Hepatic stellate cell (primary cell): ENCODE data around the gene RAB25.
"Not testable (repeated sequence)": the region's sequence is repeated elsewhere in the genome, so short reads cannot be mapped to it uniquely, and the experiment has no call there.

Experiments
- DNase-seq: peaks from one replicate; pipeline ENCODE4 v3.0.0; 2011; ENCODE audit warnings: low spot score

Gene RAB25

DNA sequence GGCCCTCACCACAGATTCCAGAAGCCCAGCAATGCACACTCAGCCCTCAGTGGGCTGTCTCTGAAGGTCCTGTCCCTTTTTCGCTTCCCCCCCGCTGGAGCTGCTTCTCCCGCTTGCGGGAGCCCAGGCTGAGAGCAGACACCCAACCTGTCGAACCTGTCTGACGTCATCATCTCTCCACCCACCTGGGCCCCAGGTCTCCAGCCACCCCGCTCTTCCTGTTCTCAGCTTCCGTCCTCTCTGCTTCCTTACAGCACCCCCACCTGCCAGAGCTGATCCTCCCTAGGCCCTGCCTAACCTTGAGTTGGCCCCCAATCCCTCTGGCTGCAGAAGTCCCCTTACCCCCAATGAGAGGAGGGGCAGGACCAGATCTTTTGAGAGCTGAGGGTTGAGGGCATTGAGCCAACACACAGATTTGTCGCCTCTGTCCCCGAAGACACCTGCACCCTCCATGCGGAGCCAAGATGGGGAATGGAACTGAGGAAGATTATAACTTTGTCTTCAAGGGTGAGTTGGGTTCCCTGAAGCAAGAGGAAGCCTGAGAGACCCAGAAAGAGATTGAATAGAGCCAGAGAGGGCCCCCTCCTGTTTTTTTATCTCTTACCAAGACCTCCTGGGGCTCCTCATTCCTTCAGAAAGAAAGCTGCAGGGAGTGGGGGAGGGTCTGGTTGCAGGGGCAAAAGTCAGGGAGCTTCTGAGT lies at the start of gene RAB25:
Gene RAB25 (plus strand): TSS at position 224 of the 700 bp plus-strand sequence. CDS start 241 bp downstream, at position 465.
- DNase-seq, result no peak

DNA sequence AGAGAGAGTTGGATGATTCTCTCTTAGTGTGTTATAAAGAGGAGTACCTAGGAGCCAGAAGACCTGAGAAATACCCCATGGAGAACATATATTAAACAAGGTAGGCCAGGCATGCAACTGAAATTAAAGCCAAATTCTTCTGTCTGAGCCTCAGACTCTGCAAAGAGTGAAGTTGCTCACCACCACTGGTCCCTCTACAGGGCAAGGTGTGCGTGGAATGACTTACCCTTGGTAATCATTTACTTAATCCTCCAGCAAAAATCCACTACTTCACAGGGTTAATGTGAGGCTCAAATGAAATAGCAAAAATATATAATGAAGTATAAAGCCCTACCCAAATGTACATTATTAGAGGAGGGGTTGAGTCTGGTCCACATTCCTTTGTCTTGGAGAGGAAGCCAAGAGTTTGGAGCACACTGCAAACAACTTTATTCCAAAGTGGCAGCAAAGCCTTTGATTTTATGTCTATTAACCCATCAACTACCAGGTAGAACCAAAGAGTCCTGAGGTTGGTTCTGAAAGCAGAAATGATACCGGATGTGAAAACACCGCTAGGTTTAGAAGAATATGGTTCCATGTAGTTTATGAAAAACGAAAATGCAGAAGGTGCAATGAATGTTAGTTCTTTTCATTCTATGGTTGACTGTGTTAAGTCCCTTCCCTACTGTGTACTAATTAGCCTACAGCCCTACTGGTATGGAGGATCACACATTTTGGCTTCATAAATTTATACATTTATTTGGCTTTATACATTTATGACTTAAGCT lies 48.7 kb upstream of the RAB25 start:
- DNase-seq, result no peak

DNA sequence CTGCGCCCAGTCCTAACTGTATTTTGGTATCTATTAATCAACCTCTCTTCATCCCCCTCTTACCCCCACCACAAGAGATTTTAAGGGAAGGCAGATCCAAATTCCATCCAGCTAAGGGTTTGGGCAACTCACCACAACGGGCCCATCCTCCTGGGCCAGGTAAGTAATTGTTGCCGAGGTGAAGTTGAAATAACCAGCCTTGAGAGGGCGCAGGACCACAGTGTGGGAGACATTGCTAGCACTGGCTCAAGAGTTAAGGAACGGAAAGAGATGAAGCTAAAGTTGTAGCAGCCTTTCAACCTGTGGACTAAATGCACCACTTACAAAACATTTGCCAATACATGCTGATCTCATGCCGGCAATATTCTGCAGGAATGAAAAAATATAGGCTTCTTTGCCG lies 46.1 kb upstream of the RAB25 start:
- no peak for DNase-seq

DNA sequence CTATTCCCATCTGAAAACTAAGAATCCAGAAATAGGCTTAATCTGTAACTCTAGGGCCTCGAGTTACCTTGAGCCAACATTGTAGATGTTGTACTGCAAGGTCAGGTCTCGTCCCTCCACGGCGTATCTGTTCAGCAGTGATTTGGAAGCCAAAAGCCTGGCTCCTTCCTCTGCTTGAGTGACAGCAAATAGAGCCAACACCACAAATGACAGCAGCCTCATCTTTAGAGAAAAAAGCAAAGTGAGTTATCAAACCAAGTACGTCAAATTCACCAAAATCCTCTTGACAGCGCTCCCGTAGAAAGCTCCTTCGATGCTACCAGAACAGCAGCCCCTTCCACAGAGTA lies 41.0 kb upstream of the RAB25 start:
- DNase-seq, result no peak

DNA sequence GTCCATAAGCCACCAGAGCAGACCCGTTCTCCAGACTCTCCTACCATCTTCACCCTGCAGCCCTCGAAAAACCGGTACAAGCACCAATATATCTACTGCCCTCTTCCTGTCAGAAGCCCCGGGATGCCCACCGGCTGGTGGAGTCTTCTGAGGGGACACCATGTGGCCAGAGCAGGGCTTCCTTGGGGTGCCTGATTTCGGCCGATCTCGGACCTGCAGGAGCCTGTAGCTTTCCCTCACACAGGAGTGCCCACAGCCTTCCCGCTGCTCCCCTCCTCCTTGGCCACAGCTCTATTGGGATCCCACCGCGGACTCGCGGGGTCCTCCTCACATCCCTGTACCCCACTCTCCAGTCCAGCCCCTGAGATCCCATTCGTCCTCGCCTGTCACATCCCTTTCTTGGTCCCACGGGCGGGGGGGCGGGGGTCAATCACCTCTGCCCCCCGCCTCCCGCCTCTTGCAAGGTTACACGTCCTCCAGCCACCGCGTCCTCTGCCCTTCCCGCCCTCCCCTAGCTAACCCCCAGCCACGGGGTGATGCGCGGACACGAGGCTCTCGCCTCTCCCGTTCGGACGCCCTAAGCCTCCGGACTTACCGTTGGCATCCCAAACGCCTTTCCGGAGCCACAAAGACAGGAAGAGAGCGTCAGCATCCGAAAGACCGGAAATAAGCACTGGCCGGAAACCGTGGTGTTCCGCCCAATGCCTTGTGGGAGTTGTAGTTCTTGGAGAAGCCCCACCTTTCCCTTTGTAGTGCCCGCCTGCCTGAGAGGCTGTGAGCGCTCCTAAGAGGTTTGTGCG lies 40.5 kb upstream of the RAB25 start, which contains the start of gene SSR2:
Gene SSR2 (minus strand): TSS at position 659 of the 800 bp plus-strand sequence. CDS start 784 bp downstream, outside the sequence.
- DNase-seq, result peak; percentile 94

DNA sequence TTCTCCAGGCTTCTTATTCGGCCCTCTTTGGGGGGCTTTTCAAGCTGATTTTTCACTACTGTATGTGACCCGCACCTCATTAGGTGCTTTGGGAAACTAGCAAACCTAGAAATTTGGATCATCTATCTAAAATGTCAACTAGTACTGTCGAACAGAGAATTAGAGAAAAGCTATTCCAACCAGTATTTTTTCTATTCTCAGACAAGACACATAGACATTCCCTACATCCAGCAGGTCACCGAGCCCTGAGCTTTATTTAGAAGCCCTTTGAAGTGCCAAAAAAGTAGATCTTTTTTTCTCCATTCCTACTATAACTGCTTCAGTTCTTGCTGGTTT lies 39.9 kb upstream of the RAB25 start:
- DNase-seq, result no peak

DNA sequence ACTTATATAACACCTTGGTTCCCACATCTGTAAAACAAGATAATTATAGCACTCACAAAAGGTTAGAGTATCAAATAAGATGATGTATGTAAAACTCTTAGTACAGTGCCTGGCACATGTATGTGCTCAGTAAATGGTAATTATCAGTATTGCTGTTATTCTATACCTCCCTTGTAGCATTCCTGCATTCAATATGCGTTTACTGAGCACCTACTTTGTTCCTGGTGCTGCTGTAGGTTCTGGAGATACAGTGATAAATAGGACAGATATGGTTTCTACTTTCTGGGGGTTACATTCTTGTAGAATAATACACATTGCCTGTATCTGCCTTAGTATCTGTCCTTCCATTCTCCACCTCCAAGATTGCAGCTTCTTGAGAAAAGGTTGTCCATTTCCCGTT lies 39.0 kb upstream of the RAB25 start:
- no peak for DNase-seq

DNA sequence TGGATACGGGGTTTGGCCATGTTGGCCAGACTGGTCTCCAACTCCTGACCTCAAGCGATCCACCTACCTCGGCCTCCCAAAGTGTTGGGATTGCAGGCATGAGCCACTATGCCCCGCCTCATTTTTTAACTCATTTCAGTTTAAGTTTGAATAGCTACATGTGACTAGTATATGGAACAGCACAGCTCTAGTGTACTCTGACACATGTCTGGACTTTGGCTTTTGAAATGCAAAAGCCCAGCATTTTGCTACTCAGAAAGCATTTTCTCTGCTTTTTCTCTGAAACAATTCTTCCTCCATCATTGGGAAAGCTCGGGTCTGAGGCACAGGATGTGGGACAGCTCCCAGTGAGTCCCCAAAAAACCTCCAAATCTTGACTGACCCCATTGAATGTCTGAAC lies 36.2 kb upstream of the RAB25 start:
- DNase-seq, result no peak

DNA sequence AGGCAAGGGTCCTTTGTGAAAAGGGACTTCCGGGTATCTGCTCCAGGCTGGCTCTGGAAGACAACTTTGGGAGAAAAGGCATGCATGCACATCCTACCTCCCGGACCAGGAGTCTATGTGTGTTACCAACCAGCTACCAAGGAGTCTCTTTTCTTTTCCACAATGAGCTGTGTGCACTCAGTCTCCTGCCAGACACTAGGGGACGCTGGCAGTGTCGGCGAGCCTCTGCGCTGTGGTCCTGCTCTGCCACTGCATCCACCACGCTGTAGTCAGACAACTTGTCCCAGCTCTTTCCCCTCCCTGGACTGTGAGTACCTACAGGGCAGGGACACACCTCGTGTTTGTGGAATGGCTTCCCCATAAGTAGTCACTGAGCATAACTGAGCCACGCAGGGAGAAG lies 35.1 kb upstream of the RAB25 start:
- DNase-seq, result peak; percentile 82

DNA sequence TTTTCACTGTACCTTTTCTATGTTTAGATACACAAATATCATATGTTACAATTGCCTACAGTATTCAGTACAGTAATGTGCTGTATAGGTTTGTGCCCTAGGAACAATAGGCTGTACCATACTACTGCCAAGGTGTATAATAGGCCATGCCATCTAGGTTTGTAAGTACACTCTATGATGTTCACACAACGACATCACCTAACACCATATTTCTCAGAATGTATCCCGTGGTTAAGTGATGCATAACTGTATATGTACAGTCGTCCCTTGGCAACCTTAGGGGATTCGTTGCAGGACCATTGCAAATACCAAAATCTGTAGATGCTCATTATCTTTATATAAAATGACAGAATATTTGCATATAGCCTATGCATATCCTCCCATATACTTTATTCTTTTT lies 34.4 kb upstream of the RAB25 start:
- DNase-seq, result no peak

DNA sequence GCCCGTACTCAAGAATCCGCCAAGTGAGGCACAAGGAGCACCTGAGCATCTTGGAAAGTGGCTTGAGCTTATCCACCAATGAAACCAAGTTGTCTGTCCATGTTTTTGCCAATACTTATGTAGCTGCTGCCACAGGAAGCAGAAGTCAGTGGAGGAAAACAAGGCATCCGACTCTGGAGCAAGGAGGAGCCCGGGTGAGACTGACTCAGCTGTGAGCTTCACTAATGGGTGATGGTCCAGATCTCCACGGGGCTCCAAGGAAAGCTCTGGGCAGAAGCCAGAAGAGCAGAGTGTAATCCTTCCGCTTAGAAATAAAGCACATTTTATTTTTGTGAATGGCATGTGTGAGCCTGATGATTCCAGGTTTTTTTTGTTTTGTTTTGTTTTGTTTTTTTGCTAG lies 27.9 kb upstream of the RAB25 start:
- DNase-seq, result peak; percentile 43

DNA sequence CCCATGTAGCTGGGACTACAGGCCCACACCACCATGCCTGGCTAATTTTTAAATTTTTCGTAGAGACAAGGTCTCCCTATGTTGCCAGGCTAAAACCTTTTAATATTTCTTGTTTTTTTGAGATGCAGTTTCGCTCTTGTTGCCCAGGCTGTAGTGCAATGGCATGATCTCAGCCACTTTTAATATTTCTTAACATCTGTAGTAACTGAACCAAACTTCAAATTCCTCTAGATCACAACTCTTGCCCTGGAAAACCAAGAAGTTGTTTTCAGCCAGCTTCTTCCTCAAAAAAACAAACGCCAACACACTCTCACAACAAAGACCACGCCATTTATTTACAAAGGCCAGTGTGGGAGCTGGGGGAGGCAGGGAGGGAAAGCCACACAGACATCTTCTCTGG lies 26.0 kb upstream of the RAB25 start:
- DNase-seq, result not testable (repeated sequence)

DNA sequence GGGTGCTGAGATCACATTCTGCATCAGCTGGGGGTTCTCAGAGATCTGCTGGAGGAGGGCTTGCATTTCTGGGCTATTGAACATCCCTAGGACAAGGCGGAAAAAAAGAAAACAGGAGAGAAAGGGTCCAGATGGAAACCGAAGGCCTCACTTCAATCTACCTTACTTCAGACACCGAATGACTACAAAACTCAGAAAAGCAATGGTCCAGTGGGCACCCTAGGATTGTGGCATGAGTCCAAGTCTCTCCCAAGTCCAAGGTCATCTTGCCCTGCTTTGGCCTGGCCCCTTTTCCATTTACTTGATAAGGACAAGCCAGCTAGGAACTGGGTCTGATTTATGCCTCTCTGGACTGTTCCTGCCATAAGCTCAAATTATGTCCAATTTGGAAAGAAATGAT lies 18.1 kb upstream of the RAB25 start:
- DNase-seq, result no peak

DNA sequence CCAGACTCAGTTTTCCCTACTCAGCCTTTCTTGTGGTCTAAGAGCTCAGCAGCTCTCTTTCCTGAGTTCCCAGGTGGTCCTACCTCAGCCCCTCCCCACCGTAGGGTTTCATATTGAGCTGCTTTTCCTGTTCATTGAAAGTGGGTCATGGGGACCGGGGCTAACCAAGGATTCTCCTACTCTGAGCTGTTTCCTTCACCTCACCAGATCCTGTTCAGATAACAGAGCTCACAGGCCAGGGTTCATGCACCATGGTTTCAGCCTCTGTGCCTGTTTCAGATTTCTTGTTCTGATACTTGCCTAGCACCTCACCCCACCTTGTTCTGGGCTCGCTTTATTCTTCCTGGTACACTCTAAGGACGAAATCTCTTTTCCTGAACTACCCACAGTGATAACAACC lies 15.9 kb upstream of the RAB25 start:
- DNase-seq, result no peak

DNA sequence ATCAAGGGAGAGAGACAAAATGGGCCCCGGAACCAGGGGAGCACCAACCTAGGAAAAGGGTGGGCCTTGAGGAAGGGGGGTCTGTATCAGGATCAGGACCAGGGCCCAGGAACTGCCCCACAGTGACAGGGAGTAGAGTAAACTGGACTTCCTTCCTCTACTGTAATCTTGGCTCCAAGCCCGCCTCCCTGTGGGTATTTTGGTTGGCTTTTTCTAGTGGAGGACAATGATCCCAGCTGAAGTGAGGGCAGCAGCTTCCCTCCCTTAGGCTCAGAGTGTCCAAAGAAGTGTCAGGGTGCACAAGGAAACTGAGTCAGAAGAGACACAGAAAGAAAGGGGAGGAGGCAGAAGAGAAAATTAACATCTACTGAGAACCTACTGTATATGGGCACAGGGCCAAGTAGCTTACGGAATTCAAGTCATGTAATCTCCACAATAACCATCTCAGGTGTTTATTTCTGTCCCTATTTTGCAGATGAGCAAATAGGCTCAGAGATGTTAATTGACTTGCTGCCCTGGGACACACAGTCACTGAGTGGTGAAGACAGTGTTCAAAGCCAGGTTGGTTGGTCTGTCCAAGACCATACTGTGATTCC lies 12.2 kb upstream of the RAB25 start:
- DNase-seq, result no peak

DNA sequence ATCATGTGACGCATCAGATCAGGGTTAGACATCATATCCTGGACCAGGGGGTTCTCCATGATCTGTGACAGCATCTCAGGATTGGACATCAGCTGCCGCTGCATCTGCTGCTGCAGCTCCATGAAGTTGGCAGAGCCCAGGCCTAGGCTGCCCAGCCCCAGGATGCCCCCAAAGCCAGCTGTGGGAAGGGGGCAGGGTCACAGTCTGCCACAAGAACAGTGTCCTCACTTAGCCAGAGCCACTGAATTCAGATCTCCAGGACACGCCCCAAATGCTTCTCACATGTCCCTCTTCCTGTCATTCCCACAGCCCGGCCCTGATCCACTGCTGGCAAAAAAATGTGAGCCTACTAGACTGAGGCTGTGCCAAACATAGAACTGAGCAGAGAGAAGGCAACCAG lies 10.6 kb upstream of the RAB25 start:
- DNase-seq, result peak; percentile 59

DNA sequence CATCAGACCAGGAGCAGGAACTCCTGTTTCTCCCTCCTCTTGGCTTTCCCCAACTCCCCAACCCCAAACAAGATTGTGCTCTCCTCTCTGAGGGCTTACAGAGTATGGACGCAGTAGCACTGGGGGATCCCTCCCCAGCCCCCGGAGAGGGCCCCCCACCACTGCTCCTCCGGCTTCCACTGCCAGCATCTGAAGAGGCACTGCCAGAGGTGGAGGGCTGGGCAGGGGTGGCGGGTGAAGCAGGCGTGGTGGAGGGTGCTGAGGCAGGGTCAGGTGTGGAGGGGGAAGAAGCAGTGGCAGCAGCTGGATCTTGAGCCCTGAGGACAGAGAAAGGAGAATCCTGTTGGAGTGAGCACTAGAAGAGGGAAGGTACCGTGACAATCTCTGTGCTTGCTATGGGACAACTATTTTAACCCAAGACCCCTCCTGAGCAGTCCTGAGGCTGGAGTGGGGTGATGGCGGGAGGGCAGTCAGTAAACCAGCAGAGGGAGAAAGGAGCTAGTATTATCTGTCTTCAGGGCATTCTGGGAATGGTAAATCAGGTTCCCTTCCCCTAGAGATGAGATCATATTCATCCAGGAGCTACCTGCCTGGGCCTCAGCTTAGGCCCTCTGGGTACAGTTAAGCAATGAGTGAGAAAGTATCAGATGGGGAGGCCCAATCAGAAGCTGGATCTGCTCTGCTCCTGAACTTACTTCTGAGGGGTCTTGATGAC lies 9.8 kb upstream of the RAB25 start:
- DNase-seq, result no peak

DNA sequence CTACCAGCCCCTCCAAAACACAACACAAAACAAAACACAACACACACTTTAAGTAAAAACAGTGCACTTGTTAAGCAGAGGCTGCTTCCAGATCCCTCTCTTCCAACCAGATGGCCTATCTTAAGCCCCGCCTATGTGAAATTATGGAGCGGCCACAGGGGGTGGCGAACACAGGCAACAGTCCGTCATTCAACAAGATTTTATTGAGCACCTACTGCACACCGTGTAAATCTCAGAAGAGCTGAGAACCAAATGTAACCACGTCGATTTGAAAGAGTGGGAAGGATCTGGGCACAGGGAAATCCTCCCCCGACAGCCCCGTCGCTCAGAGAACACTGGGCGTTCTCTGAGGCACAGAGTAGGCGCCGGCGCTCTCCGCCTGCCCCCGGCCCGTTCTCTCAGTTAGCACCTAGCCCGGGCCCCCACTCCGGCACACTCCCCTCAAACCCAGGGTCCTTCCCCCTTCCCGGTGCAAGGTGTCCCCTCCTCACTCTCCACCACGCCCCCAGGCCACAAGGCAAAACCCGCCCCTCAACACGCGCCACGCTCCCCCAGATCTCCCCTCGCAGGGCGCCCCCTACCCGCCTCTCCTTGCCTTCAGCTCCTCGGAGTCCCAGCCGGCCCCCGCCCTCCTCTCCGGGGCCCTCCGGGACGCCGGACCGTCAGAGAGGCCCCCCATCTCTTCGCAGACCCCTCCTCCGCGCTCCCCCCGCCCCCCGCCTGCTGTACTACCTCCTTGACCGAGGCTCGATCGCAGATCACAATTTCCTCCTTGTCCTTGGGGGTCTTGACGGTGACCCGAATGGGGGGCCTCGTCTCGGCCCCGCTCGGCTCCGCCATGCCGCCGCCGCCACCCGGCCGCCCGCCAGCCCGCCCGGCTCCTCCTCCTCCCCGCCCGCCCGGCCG lies 7.8 kb upstream of the RAB25 start:
- peak; percentile 84 for DNase-seq

DNA sequence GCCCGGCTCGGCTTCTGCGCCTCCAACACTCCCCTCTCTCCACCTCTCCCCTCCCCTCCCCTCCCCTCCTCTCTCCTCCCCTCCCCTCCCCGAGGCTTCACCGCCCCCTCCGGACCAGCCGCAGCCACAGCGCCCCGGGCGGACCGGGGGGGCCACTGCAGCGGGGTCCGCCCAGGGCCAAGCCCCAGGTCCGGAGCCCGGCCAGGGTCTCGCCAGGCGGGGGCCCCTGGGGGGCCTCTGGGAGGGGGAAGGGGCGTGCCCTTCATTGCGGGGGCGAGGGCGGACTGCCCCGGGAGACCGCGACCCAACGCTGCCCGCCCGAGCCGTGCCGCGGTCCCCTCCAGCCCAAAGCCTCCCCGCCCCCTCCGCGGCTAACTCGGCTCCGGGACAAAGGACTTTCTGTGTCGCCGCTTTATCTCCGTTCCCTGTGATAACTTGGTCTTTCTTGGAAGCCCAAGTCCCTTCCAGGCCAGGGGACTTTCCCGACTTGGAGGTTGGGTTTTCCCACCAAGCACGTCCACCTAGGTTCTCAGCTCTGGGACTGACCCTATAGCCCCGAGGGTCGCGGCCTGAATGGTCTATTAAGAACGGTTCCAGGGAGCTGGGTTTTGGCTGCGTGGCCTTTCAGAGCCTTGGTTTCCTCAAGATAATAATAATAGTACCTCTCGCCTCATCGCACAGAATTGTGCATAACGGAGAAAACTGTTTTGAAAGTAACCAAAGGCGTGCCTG lies 7.0 kb upstream of the RAB25 start, which contains the start of gene UBQLN4:
Gene UBQLN4 (minus strand): TSS at position 31 of the 732 bp plus-strand sequence. CDS start 97 bp downstream, outside the sequence.
- peak; percentile 92 for DNase-seq
